ENCODE measurements around the gene ALDH5A1. TPM values are rescaled to one million over a fixed set of nuclear protein-coding genes. Genes with fewer than 3 reads are reported as not detected.

Gene ALDH5A1
- total and polyA plus RNA-seq, 2 of the 13 experiments (the other 11 are each of a cell fraction or from before 2014, with no cell fraction given) = 12.8 to 32.5 TPM

- 0 out of 2 replicates have a peak, but pooled peaks have one; percentile 47 for TF ChIP-seq MEIS1 (CRISPR knock-in tag; IDR thresholded peaks at IDR 0.05; ENCODE audit: borderline replicate concordance)
- TF ChIP-seq ETV5 (CRISPR knock-in tag; IDR thresholded peaks at IDR 0.05; ENCODE audit: borderline replicate concordance) = peak; percentile 85; the same call in 1 of the 2 replicates
- no peak for TF ChIP-seq ZNF549 (CRISPR knock-in tag; IDR thresholded peaks at IDR 0.05)
- TF ChIP-seq ZFP1 (CRISPR knock-in tag; IDR thresholded peaks at IDR 0.05) = peak; percentile 61; the same call in 1 of the 2 replicates
- no peak for TF ChIP-seq CHD2 (IDR thresholded peaks at IDR 0.05; ENCODE audit: low read depth, low read length)
- peak; percentile 61; the same call in 1 of the 2 replicates for TF ChIP-seq KDM5B (CRISPR knock-in tag; IDR thresholded peaks at IDR 0.05; ENCODE audit: borderline replicate concordance)
- TF ChIP-seq TFAP4 (IDR thresholded peaks at IDR 0.05; ENCODE audit: borderline replicate concordance, low read depth) = peak; percentile 55; the same call in 1 of the 2 replicates
- TF ChIP-seq ATF7 (IDR thresholded peaks at IDR 0.05) = no peak
- no peak for TF ChIP-seq ATF7 (CRISPR knock-in tag; IDR thresholded peaks at IDR 0.05)
- TF ChIP-seq YEATS2 (CRISPR knock-in tag; IDR thresholded peaks at IDR 0.05; ENCODE audit: borderline replicate concordance) = peak; percentile 57; the same call in 1 of the 2 replicates
- TF ChIP-seq ZNF546 (CRISPR knock-in tag; conservative IDR thresholded peaks at IDR 0.05) = no peak
- no peak for TF ChIP-seq ZNF224 (CRISPR knock-in tag; IDR thresholded peaks at IDR 0.05)
- no peak for TF ChIP-seq PLRG1 (conservative IDR thresholded peaks at IDR 0.05)
- TF ChIP-seq ZUFSP (CRISPR knock-in tag; IDR thresholded peaks at IDR 0.05; ENCODE audit: borderline replicate concordance) = no peak
- peak; percentile 24; the same call in 1 of the 2 replicates for TF ChIP-seq ZNF121 (CRISPR knock-in tag; IDR thresholded peaks at IDR 0.05)
- TF ChIP-seq ZBTB4 (CRISPR knock-in tag; IDR thresholded peaks at IDR 0.05; ENCODE audit: borderline replicate concordance) = peak; percentile 63; the same call in 1 of the 2 replicates
- no peak for TF ChIP-seq MYNN (CRISPR knock-in tag; IDR thresholded peaks at IDR 0.05; ENCODE audit: low read depth)
- TF ChIP-seq SOX6 (IDR thresholded peaks at IDR 0.05) = no peak
- TF ChIP-seq SOX6 (CRISPR knock-in tag; IDR thresholded peaks at IDR 0.05) = peak; percentile 82
- TF ChIP-seq BRD4 (CRISPR knock-in tag; IDR thresholded peaks at IDR 0.05) = no peak
- no peak for TF ChIP-seq PBX3 (CRISPR knock-in tag; IDR thresholded peaks at IDR 0.05; ENCODE audit: borderline replicate concordance)
Observed at GRCh38 chr6:24504649-24505586, 10.1 kb downstream of the ALDH5A1 start (continued).

Measured in HepG2 (cell line).